Neuronal stem cell (in vitro differentiated cells): ENCODE measurements around the gene ALCAM.

Experiments used
- DNase-seq: peaks from one replicate; pipeline ENCODE4 v3.0.0-alpha.2; 2013; ENCODE audit warnings: low spot score
- H2AFZ ChIP-seq: one replicate; pipeline ENCODE4 v1.6.1; 2013; ENCODE audit warnings: mild to moderate bottlenecking, low read length, inconsistent platforms
- H2AK5ac ChIP-seq: 2 replicates; pipeline ENCODE4 v1.6.1; 2013; ENCODE audit warnings: low read depth, mild to moderate bottlenecking, inconsistent platforms, low read length, moderate library complexity, mixed read lengths
- H2BK120ac ChIP-seq: 2 replicates; pipeline ENCODE4 v1.6.1; 2013; ENCODE audit warnings: low read depth, mild to moderate bottlenecking, inconsistent platforms, low read length, moderate library complexity, mixed read lengths
- H2BK12ac ChIP-seq: one replicate; pipeline ENCODE4 v1.6.1; 2013; ENCODE audit warnings: low read length, inconsistent platforms
- H2BK15ac ChIP-seq: 2 replicates; pipeline ENCODE4 v1.6.1; 2013; ENCODE audit warnings: mild to moderate bottlenecking, low read length, inconsistent platforms, mixed read lengths
- H2BK5ac ChIP-seq: one replicate; pipeline ENCODE4 v1.6.1; 2013; ENCODE audit warnings: inconsistent platforms, mild to moderate bottlenecking, low read length, moderate library complexity
- H3K14ac ChIP-seq: one replicate; pipeline ENCODE4 v1.6.1; 2013; ENCODE audit warnings: low read length, inconsistent platforms
- H3K18ac ChIP-seq: 2 replicates; pipeline ENCODE4 v1.6.1; 2013; ENCODE audit warnings: low read length, inconsistent platforms
- H3K23ac ChIP-seq: 2 replicates; pipeline ENCODE4 v1.6.1; 2013; ENCODE audit warnings: low read depth, mild to moderate bottlenecking, mixed read lengths, low read length, inconsistent platforms; ENCODE audit not compliant: poor library complexity
- H3K27ac ChIP-seq: replicated peaks from 3 replicates; pipeline ENCODE4 v1.5.1; 2013; ENCODE audit warnings: low read length, inconsistent platforms
- H3K27me3 ChIP-seq, 3 experiments: 2 replicates each; pipeline ENCODE4 v1.6.1; 2013; ENCODE audit warnings: low read length in 3 of 3, mild to moderate bottlenecking in 2 of 3, inconsistent platforms in 1 of 3, low read depth in 1 of 3, mixed read lengths in 1 of 3, moderate library complexity in 1 of 3; ENCODE audit not compliant: control insufficient read depth in 3 of 3, insufficient read depth in 3 of 3
- H3K36me3 ChIP-seq, 2 donors: replicated peaks in 1 of 2; 2 replicates each; pipeline ENCODE4 v1.6.1; 2013; ENCODE audit warnings: low read length in 2 of 2; ENCODE audit not compliant: control insufficient read depth in 2 of 2, insufficient read depth in 2 of 2
- H3K4ac ChIP-seq: 2 replicates; pipeline ENCODE4 v1.6.1; 2013; ENCODE audit warnings: inconsistent platforms, mild to moderate bottlenecking, low read length, moderate library complexity
- H3K4me1 ChIP-seq, 2 donors: 1 replicate in 1 of 2; 2 replicates in 1 of 2; pipeline ENCODE4 v1.6.1; 2013; ENCODE audit warnings: low read length in 2 of 2, low read depth in 1 of 2; ENCODE audit not compliant: control insufficient read depth in 2 of 2, insufficient read depth in 1 of 2
- H3K4me2 ChIP-seq: one replicate; pipeline ENCODE4 v1.6.1; 2013; ENCODE audit warnings: mild to moderate bottlenecking, low read length, inconsistent platforms; ENCODE audit not compliant: insufficient read depth, poor library complexity, severe bottlenecking
- H3K4me3 ChIP-seq, 2 donors: 2 replicates each; pipeline ENCODE4 v1.5.1; 2013; ENCODE audit warnings: low read length in 2 of 2, mild to moderate bottlenecking in 2 of 2, inconsistent platforms in 1 of 2, moderate library complexity in 1 of 2
- H3K79me1 ChIP-seq: one replicate; pipeline ENCODE4 v1.6.1; 2013; ENCODE audit warnings: low read depth, mild to moderate bottlenecking, inconsistent platforms, low read length, moderate library complexity
- H3K9ac ChIP-seq: one replicate; pipeline ENCODE4 v1.6.1; 2013; ENCODE audit warnings: mild to moderate bottlenecking, low read depth, low read length, inconsistent platforms; ENCODE audit not compliant: poor library complexity
- H3K9me3 ChIP-seq, 2 donors: replicated peaks in 1 of 2; 2 replicates each; pipeline versions ENCODE3 to v1.6.1; 2013; ENCODE audit warnings: low read length in 2 of 2, mild to moderate bottlenecking in 2 of 2, inconsistent platforms in 1 of 2, low read depth in 1 of 2, mixed read lengths in 1 of 2, moderate library complexity in 1 of 2; ENCODE audit not compliant: control insufficient read depth in 2 of 2, insufficient read depth in 1 of 2
- H4K8ac ChIP-seq: one replicate; pipeline ENCODE4 v1.6.1; 2013; ENCODE audit warnings: low read depth, mild to moderate bottlenecking, inconsistent platforms, low read length, moderate library complexity
- H4K91ac ChIP-seq: one replicate; pipeline ENCODE4 v1.6.1; 2013; ENCODE audit warnings: low read length, low read depth, mild to moderate bottlenecking, inconsistent platforms; ENCODE audit not compliant: poor library complexity
- WGBS, 2 donors: extraction: QIAGEN DNeasy Blood & Tissue Kit; methylation state at CpG; one replicate each; pipeline ENCODE4 v1.1.7; 2013; ENCODE audit warnings: missing lambda C conversion rate in 2 of 2, mixed read lengths in 1 of 2; ENCODE audit not compliant: insufficient read length in 2 of 2, insufficient replicate concordance in 1 of 2; ENCODE audit errors: extremely low coverage in 2 of 2; 5-methylcytosine and 5-hydroxymethylcytosine counted together

ALCAM gene

DNA sequence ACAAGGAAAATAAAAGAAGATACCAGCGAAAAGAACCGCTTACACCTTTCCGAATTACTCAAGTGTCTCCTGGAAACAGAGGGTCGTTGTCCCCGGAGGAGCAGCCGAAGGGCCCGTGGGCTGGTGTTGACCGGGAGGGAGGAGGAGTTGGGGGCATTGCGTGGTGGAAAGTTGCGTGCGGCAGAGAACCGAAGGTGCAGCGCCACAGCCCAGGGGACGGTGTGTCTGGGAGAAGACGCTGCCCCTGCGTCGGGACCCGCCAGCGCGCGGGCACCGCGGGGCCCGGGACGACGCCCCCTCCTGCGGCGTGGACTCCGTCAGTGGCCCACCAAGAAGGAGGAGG is 325 bp downstream of the ALCAM start:
- no peaks in the 10 kb centered on the region for H3K27me3 ChIP-seq
- peak overlapping the region; percentile 91 for H3K9ac ChIP-seq
- no peaks in the 10 kb centered on the region for H3K36me3 ChIP-seq
- H2BK120ac ChIP-seq = no peak overlapping the region
- peak overlapping the region; percentile 58 for H3K23ac ChIP-seq
- peak overlapping the region; percentile 47 for H2AK5ac ChIP-seq
- WGBS, 2 donors = no CpG with 5 or more reads among the region's 29 CpGs
- no peak overlapping the region for H4K8ac ChIP-seq
- H3K4ac ChIP-seq = no peak overlapping the region
- no peak overlapping the region for H3K14ac ChIP-seq
- peak overlapping the region; percentile 94 for H3K18ac ChIP-seq
- no peaks in the 10 kb centered on the region for H3K79me1 ChIP-seq
- H3K9me3 ChIP-seq = no peaks in the 10 kb centered on the region
- peak overlapping the region; percentile 90 for H2AFZ ChIP-seq
- H3K4me1 ChIP-seq = peaks cover 0 to 4% of the 10 kb centered on the region in 2 donors
- no peak overlapping the region for H3K27ac ChIP-seq
- H2BK5ac ChIP-seq = peak overlapping the region; percentile 25
- peak overlapping the region; percentile 99 for H3K4me2 ChIP-seq
- no peak overlapping the region for H4K91ac ChIP-seq
- DNase-seq = no peak
- H2BK12ac ChIP-seq = no peak overlapping the region
- no peak overlapping the region for H2BK15ac ChIP-seq
- H3K4me3 ChIP-seq = peak overlapping the region; percentile 65 to 86

DNA sequence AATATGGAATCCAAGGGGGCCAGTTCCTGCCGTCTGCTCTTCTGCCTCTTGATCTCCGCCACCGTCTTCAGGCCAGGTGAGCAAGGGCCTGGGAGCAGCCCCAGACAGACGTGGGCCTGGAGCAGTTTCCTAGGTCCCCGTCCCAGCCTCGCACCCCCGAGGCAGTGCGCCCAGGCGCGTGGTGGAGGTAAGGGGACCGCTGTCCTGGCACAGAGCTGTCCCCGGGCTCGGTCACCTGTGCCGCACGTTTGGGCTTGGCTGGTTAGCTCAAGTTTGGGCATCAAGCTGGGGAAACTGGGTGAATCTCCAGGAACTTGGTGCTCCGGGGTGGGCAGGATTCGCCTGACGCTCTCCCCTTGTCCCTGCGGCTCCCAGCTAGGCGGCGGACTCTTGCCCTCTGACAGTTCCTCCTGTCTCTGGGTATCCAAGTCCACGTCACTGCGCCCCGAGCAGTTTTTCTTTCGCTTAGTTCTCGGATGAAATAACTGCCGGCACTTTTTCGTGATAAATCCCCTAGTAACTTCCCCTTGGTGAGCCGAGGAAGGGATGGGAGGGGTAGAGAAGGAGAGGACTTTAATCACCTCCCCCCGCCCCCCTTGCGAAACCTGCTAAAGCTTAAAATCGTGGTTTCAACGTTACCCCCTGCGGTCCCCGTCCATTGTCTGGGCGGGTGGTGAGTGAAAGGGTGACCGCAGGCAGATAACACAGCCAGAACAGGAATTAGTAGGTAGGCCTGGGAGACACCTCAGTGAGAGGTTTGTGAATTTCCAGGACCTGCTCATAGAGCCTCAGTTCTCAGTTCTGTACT is 901 bp downstream of the ALCAM start:
- H2BK5ac ChIP-seq = peak overlapping the region; percentile 25
- no peak overlapping the region for H2BK120ac ChIP-seq
- no peak overlapping the region for H3K14ac ChIP-seq
- no CpG with 5 or more reads among the region's 37 CpGs for WGBS, 2 donors
- H3K27ac ChIP-seq = no peak overlapping the region
- H3K36me3 ChIP-seq = no peaks in the 10 kb centered on the region
- H3K4me2 ChIP-seq = peak overlapping the region; percentile 99
- H3K9me3 ChIP-seq = no peaks in the 10 kb centered on the region
- H3K79me1 ChIP-seq = no peaks in the 10 kb centered on the region
- H4K8ac ChIP-seq = no peak overlapping the region
- peak overlapping the region; percentile 58 for H3K23ac ChIP-seq
- peak; percentile 64 for DNase-seq
- H2BK12ac ChIP-seq = peak overlapping the region; percentile 82
- peak overlapping the region; percentile 91 for H3K9ac ChIP-seq
- no peaks in the 10 kb centered on the region for H3K27me3 ChIP-seq
- H2BK15ac ChIP-seq = no peak overlapping the region
- H4K91ac ChIP-seq = no peak overlapping the region
- peak overlapping the region; percentile 65 to 86 for H3K4me3 ChIP-seq
- H3K4me1 ChIP-seq = peaks cover 0 to 4% of the 10 kb centered on the region in 2 donors
- H3K18ac ChIP-seq = peak overlapping the region; percentile 94
- no peak overlapping the region for H3K4ac ChIP-seq
- H2AFZ ChIP-seq = peak overlapping the region; percentile 90
- peak overlapping the region; percentile 47 for H2AK5ac ChIP-seq

DNA sequence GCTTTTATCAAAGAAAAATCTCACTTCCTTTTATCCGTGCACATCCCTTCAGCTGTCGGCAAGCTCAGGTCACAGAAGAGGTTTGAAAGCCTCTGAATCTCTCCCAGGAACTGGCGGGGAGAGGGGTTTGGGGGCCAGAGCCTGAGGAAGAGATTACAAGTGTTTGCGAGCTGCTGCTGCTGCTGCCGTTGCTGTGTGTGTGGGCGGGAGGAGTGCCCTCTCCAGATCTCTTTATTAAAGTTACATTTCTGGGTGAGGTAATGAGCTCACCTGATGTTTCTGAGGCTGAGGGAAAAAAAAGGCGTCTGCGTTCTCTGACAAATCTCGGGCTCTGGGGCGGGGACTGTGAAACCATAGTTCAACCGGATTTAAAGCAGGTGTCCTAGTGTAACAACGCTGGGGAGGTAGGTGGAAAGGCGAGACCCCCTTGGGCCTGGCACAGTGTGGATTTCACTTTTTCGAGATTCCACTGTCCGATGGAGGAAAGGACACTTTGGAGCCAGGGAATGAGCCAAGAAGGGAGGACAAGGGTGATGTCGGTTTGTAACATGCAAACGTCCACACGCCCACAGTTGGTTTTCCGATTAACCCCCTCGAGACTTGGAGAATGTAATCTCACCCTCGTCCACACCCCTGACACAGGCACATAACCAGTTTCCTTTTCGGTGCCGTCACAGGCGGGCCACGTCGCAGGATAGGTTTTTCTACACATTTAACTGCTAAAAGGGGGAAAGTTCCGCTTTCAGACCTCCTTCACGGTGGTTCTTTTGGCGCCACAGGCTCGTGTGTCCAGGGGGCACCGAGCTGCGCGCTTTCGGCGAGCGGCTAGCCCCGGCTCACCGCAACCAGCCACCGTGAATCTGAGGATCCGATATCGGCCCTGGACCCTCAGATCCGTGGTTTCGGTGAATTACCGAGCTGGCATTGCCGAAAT is 2.1 kb downstream of the ALCAM start:
- WGBS, 2 donors = no CpG with 5 or more reads among the region's 45 CpGs
- no peak overlapping the region for H3K27ac ChIP-seq

More for the DNA sequence above, 2.1 kb downstream of the ALCAM start:
- Histone ChIP-seq H2BK120ac (no peak overlapping the region), H3K4me2 (peak overlapping the region; percentile 99), H3K4ac (no peak overlapping the region), H3K4me1 (peaks cover 0 to 4% of the 10 kb centered on the region in 2 donors), H2BK5ac (no peak overlapping the region), H3K9me3 (no peaks in the 10 kb centered on the region), H3K79me1 (no peaks in the 10 kb centered on the region), H3K9ac (peak overlapping the region; percentile 85), H3K14ac (no peak overlapping the region), H2BK12ac (no peak overlapping the region), H4K91ac (no peak overlapping the region), H4K8ac (no peak overlapping the region), H3K18ac (peak overlapping the region; percentile 89), H3K27me3 (no peaks in the 10 kb centered on the region), H3K36me3 (no peaks in the 10 kb centered on the region), H2BK15ac (no peak overlapping the region), H3K23ac (no peak overlapping the region), H3K4me3 (peak overlapping the region; percentile 65 to 86), H2AFZ (peak overlapping the region; percentile 90), H2AK5ac (no peak overlapping the region)
- peak; percentile 37 for DNase-seq
